ENCODE data around the gene STAU1. TPM values are rescaled to one million over a fixed set of nuclear protein-coding genes. Genes with fewer than 3 reads are reported as not detected.
"Not testable (repeated sequence)": the region's sequence is repeated elsewhere in the genome, so short reads cannot be mapped to it uniquely, and the experiment has no call there.

The STAU1 gene
- total and polyA plus RNA-seq, 3 experiments from 2014 or later = 40.5 to 77.6 (median 76.8) TPM

DNA sequence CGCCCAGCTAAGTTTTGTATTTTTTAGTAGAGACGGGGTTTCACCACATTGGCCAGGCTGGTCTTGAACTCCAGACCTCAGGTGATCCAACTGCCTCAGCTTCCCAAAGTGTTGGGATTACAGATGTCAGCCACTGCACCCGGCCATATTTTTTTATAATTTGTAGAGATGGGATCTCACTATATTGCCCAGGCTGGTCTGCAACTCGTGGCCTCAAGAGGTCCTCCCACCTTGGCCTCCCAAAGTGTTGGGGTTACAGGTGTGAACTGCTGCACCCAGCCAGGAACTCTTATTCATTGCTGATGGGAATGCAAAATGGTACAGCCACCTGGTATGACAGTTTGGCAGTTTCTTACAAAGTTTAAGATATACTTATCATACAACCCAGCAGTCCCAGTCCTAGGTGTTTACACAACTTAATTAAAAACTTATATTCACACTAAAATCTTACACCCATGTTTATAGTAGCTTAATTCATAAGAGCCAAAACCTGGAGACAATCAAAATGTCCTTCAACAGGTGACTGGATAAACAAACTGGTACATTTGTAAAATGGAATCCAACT, 11.7 kb upstream of the STAU1 start:
- H3K36me3 Mint-ChIP-seq = no peaks in the 10 kb centered on the region
- H3K9me3 ChIP-seq (ENCODE audit: low read length) = no peaks in the 10 kb centered on the region
- no peaks in the 10 kb centered on the region for H3K4me1 ChIP-seq (ENCODE audit: insufficient read depth, low read length)
- H3K4me3 ChIP-seq (ENCODE audit: low read length) = no peak overlapping the region
- no peak for DNase-seq
- H3K9me3 Mint-ChIP-seq = peaks cover 0 to 2% (median 0%) of the 10 kb centered on the region in 5 donors
- no peak overlapping the region for H3K4me3 Mint-ChIP-seq
- no peaks in the 10 kb centered on the region for H3K4me1 Mint-ChIP-seq
- ChIA-PET CTCF (interaction anchor here (1.8 kb wide), 1 partner anchor 17 kb away, joined by 6 read pairs; no protein-coding TSS in a partner anchor), POLR2A (no interaction called here)
- no peak overlapping the region for H3K27ac Mint-ChIP-seq
- no peak overlapping the region for H3K27ac ChIP-seq (ENCODE audit: low read depth, low read length)
- H3K27me3 ChIP-seq (ENCODE audit: insufficient read depth, low read length, poor library complexity, severe bottlenecking) = no peaks in the 10 kb centered on the region
- no peaks in the 10 kb centered on the region for H3K27me3 Mint-ChIP-seq
- no peaks in the 10 kb centered on the region for H3K36me3 ChIP-seq (ENCODE audit: insufficient read depth, low read length)

DNA sequence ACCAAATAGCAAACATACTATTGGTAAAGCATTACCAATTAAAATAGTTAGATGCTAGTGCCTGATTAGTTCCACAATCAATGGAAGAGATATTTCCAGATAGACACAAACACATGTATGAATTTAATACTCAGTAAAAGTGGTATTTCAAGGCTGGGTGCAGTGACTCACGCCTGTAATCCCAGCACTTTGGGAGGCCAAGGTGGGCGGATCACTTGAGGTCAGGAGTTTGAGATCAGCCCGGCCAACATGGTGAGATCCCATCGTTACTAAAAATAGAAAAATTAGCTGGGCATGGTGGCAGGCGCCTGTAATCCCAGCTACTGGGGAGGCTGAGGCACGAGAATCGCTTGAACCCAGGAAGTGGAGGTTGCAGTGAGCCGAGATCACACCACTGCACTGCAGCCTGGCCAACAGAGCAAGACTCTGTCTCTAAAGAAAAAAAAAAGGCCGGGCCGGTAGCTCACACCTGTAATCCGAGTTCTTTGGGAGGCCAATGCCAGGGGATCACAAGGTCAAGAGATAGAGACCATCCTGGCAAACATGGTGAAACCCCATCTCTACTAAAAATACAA, 4.9 kb upstream of the STAU1 start:
- H3K4me1 Mint-ChIP-seq; H3K4me1 ChIP-seq (ENCODE audit: insufficient read depth, low read length); POLR2A ChIA-PET; DNase-seq; H3K36me3 ChIP-seq (ENCODE audit: insufficient read depth, low read length); H3K9me3 ChIP-seq (ENCODE audit: low read length); H3K27ac ChIP-seq (ENCODE audit: low read depth, low read length); H3K9me3 Mint-ChIP-seq; H3K36me3 Mint-ChIP-seq; H3K27me3 ChIP-seq (ENCODE audit: insufficient read depth, low read length, poor library complexity, severe bottlenecking); H3K4me3 ChIP-seq (ENCODE audit: low read length); H3K27ac Mint-ChIP-seq; H3K4me3 Mint-ChIP-seq; H3K27me3 Mint-ChIP-seq: not testable (repeated sequence)
- CTCF ChIA-PET = interaction anchor here (8.4 kb wide), 1 partner anchor 25 kb away, joined by 46 read pairs; the partner anchor contains the start of gene DDX27

DNA sequence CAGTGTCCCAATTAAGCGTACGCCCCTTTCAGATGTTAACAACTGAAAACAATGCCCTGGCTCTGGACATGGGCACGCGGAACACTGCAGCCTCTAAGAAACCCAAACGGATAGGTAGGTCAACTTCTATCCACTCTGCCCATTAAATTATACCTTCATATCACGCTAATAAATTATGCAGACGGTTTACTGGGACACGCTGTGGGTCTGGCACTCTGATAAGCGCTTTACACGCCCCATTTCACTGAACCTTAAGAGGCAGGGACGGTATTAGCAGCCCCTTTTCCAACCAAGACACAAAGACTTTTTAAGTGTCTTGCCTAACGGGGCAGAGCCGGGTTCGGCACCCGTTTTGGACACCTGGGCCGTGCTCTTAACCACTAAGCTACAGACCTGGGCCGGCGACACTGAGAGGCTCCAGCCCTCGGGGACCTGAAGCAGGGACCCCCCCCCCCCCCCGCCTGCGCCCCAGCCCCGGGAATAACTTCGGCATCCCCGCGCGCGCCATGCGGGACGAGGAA, 744 bp downstream of the STAU1 start:
- Mint-ChIP-seq H3K27me3 (peaks cover 1 to 3% of the 10 kb centered on the region in 2 donors), H3K4me3 (peak overlapping the region; percentile 87 to 98 (median 97)), H3K36me3 (peaks cover 0 to 29% (median 10%) of the 10 kb centered on the region in 3 donors), H3K9me3 (peaks cover 0 to 2% (median 0%) of the 10 kb centered on the region in 5 donors), H3K4me1 (peaks cover 43 to 50% (median 48%) of the 10 kb centered on the region in 3 donors), H3K27ac (peak overlapping the region; percentile 47 to 97 (median 92))
- ChIA-PET CTCF (interaction anchor here (2.3 to 8.4 kb wide), 2 partner anchors 30 to 55 kb away, joined by 10 to 46 read pairs; partner anchors contain the start of gene DDX27), POLR2A (interaction anchor here (0.5 to 3.2 kb wide), 8 partner anchors 8 to 317 kb away, joined by 3 to 9 read pairs (median 6); partner anchors contain the start of genes CSE1L, DDX27 and ZNFX1)
- Histone ChIP-seq H3K9me3 (ENCODE audit: low read length) (no peaks in the 10 kb centered on the region), H3K4me3 (ENCODE audit: low read length) (peak overlapping the region; percentile 87), H3K36me3 (ENCODE audit: insufficient read depth, low read length) (no peaks in the 10 kb centered on the region), H3K4me1 (ENCODE audit: insufficient read depth, low read length) (peaks cover 31% of the 10 kb centered on the region), H3K27me3 (ENCODE audit: insufficient read depth, low read length, poor library complexity, severe bottlenecking) (no peaks in the 10 kb centered on the region), H3K27ac (ENCODE audit: low read depth, low read length) (peak overlapping the region; percentile 69)
- peak; percentile 2 to 54 (median 5) for DNase-seq

DNA sequence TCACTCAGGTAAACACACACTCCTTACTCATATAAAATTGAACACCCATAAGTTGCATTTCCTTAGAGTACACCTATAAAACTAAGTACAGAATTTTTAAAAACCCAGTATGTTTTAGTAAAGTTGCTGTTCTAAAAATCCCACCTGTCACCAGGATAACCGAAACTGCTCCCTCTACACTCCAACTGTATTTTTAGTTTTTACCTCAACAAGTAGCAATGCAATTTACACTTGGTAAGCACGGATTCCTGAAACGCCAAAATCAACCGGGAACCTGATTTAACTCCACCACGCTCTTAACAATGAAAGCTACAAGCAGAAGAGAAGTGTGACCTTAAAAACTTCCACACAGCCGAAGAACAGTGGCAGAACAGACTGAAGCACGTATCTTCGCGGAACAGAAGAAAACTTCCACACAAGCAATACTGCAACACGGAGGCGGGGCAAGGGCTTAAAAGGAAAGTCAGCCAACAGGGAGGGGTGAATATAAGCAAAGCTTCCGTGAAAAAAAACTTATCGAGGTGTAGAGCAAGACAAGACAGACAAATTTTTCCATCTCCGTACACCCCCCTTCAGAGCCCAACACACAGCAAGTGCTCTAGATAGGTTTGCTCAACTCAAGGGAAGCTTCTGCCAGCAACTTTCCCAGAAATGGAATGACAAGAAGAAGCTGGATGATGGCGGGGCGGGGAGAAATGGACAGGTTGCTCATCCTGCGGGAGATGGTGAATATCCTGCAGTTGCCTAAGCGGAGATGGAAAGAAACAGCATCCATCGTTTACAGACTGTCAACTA, 1.4 kb downstream of the STAU1 start:
- DNase-seq = peak; percentile 40 to 71 (median 55)

DNA sequence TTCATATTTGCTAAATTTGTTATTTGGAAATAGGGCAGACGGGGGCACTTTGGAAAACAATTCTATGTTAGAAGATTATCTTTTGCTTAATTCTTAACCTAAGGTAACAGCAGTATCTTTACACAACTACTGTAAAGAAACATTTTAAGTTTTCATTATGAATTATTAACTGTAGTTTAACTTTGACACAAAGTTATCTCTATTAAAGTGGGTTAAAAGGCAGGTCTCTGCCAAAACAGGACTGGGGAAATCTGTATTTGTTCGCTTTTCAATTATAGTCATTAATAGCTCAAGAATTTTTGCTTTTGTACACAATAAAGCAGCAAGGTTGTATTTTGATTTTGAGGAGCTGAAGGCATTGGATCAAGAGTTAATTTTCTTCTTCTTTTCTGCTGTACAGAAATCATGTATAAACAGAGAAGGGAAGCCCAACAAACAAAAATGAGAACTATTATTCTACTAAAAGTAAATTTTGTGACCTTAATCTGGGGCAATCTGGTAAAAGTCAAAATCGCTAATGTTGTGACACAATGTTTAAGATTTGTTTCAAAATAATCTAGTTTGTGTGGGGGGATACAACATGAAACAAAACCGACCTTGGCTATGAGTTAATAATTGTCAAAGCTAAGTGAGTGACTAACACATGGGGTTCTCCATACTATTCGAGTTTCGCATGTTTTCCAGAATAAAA, 2.9 kb downstream of the STAU1 start:
- ChIA-PET CTCF (interaction anchor here (0.9 to 8.4 kb wide), 4 partner anchors 32 to 53 kb away, joined by 3 to 46 read pairs (median 5); partner anchors contain the start of gene DDX27), POLR2A (interaction anchor here (3.2 kb wide), 1 partner anchor 139 kb away, joined by 9 read pairs; the partner anchor contains the start of gene CSE1L)
- no peak for DNase-seq
- peaks cover 61 to 71% (median 70%) of the 10 kb centered on the region in 3 donors for H3K4me1 Mint-ChIP-seq
- H3K4me1 ChIP-seq (ENCODE audit: insufficient read depth, low read length) = peaks cover 39% of the 10 kb centered on the region
- no peaks in the 10 kb centered on the region for H3K9me3 ChIP-seq (ENCODE audit: low read length)
- peak overlapping the region; percentile 18 to 98 (median 53) for H3K4me3 Mint-ChIP-seq
- peaks cover 0 to 32% (median 10%) of the 10 kb centered on the region in 3 donors for H3K36me3 Mint-ChIP-seq
- no peak overlapping the region for H3K4me3 ChIP-seq (ENCODE audit: low read length)
- peaks cover 0 to 2% (median 0%) of the 10 kb centered on the region in 5 donors for H3K9me3 Mint-ChIP-seq
- H3K27me3 Mint-ChIP-seq = peaks cover 0 to 1% of the 10 kb centered on the region in 2 donors
- H3K27ac Mint-ChIP-seq = peak overlapping the region in 6 of 8 donors; percentile 25 to 70 (median 59)
- H3K27ac ChIP-seq (ENCODE audit: low read depth, low read length) = no peak overlapping the region
- no peaks in the 10 kb centered on the region for H3K36me3 ChIP-seq (ENCODE audit: insufficient read depth, low read length)
- H3K27me3 ChIP-seq (ENCODE audit: insufficient read depth, low read length, poor library complexity, severe bottlenecking) = no peaks in the 10 kb centered on the region

More for the DNA sequence above, 1.4 kb downstream of the STAU1 start:
- H3K4me3 ChIP-seq (ENCODE audit: low read length) = peak overlapping the region; percentile 87
- peaks cover 1 to 3% of the 10 kb centered on the region in 2 donors for H3K27me3 Mint-ChIP-seq
- H3K4me3 Mint-ChIP-seq = peak overlapping the region; percentile 87 to 98 (median 97)
- H3K4me1 Mint-ChIP-seq = peaks cover 50 to 57% (median 54%) of the 10 kb centered on the region in 3 donors
- peak overlapping the region; percentile 47 to 97 (median 92) for H3K27ac Mint-ChIP-seq
- peaks cover 0 to 2% (median 0%) of the 10 kb centered on the region in 5 donors for H3K9me3 Mint-ChIP-seq
- peaks cover 0 to 29% (median 10%) of the 10 kb centered on the region in 3 donors for H3K36me3 Mint-ChIP-seq
- H3K27ac ChIP-seq (ENCODE audit: low read depth, low read length) = peak overlapping the region; percentile 69
- H3K27me3 ChIP-seq (ENCODE audit: insufficient read depth, low read length, poor library complexity, severe bottlenecking) = no peaks in the 10 kb centered on the region
- H3K4me1 ChIP-seq (ENCODE audit: insufficient read depth, low read length) = peaks cover 38% of the 10 kb centered on the region
- ChIA-PET POLR2A (interaction anchor here (0.5 to 3.2 kb wide), 6 partner anchors 7 to 318 kb away, joined by 3 to 9 read pairs (median 5); partner anchors contain the start of genes CSE1L and DDX27), CTCF (interaction anchor here (2.3 to 8.4 kb wide), 2 partner anchors 31 to 54 kb away, joined by 10 to 46 read pairs; partner anchors contain the start of gene DDX27)
- H3K9me3 ChIP-seq (ENCODE audit: low read length) = no peaks in the 10 kb centered on the region
- H3K36me3 ChIP-seq (ENCODE audit: insufficient read depth, low read length) = no peaks in the 10 kb centered on the region

DNA sequence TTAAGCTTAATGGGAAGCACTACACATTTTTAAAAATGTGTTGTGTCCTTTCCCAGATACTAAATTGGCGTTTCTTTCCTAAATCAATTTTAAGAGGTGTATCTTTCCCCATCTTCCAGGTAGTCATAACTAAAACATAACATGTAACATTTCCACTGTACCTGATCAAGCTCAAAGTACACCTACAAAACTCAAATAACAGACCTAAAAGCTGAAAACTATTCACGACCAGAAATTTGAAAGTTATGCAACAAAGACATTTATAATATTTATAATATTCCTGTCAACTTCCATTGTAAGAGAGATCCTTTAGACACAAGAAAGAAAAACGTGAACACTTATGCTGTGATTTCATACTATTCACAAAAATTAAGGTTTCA, 3.5 kb downstream of the STAU1 start:
- DNase-seq = no peak
- ChIA-PET POLR2A (interaction anchor here (3.2 kb wide), 1 partner anchor 138 kb away, joined by 9 read pairs; the partner anchor contains the start of gene CSE1L), CTCF (interaction anchor here (1.0 to 2.4 kb wide), 2 partner anchors 32 to 33 kb away, joined by 3 to 7 read pairs; no protein-coding TSS in a partner anchor)
- Histone ChIP-seq H3K36me3 (ENCODE audit: insufficient read depth, low read length) (no peaks in the 10 kb centered on the region), H3K4me1 (ENCODE audit: insufficient read depth, low read length) (peaks cover 44% of the 10 kb centered on the region), H3K9me3 (ENCODE audit: low read length) (no peaks in the 10 kb centered on the region), H3K4me3 (ENCODE audit: low read length) (no peak overlapping the region), H3K27ac (ENCODE audit: low read depth, low read length) (no peak overlapping the region), H3K27me3 (ENCODE audit: insufficient read depth, low read length, poor library complexity, severe bottlenecking) (no peaks in the 10 kb centered on the region)
- peak overlapping the region in 3 of 7 donors; percentile 26 to 98 (median 53) for H3K4me3 Mint-ChIP-seq
- peaks cover 0 to 2% (median 0%) of the 10 kb centered on the region in 5 donors for H3K9me3 Mint-ChIP-seq
- H3K27ac Mint-ChIP-seq = peak overlapping the region in 2 of 8 donors; percentile 61 to 70
- H3K27me3 Mint-ChIP-seq = no peaks in the 10 kb centered on the region
- H3K36me3 Mint-ChIP-seq = peaks cover 0 to 32% (median 10%) of the 10 kb centered on the region in 3 donors
- H3K4me1 Mint-ChIP-seq = peaks cover 63 to 75% (median 74%) of the 10 kb centered on the region in 3 donors

DNA sequence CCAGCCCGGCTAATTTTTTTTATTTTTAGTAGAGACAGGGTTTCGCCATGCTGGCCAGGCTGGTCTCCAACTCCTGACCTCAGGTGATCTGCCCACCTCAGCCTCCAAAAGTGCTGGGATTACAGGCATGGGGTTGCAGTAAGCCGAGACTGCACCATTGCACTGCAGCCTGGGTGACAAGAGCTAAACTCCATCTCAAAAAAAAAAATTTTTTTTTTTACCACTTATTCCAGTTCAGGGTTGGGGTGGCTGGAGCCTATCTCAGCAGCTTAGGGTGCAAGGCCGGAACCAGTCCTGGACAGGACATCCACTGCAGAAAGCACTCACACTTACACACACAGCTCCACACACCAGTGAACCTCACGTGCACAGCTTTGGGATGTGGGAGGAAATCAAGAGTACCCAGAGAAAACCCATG, 4.0 kb downstream of the STAU1 start:
- H3K36me3 Mint-ChIP-seq = peaks cover 0 to 33% (median 10%) of the 10 kb centered on the region in 3 donors
- POLR2A ChIA-PET; H3K27ac Mint-ChIP-seq; H3K27ac ChIP-seq (ENCODE audit: low read depth, low read length); H3K9me3 Mint-ChIP-seq; H3K27me3 ChIP-seq (ENCODE audit: insufficient read depth, low read length, poor library complexity, severe bottlenecking); H3K9me3 ChIP-seq (ENCODE audit: low read length); H3K4me3 ChIP-seq (ENCODE audit: low read length); H3K36me3 ChIP-seq (ENCODE audit: insufficient read depth, low read length); DNase-seq; H3K27me3 Mint-ChIP-seq: not testable (repeated sequence)
- H3K4me1 ChIP-seq (ENCODE audit: insufficient read depth, low read length) = peaks cover 50% of the 10 kb centered on the region
- H3K4me3 Mint-ChIP-seq = peak overlapping the region in 5 of 7 donors; percentile 24 to 98 (median 41)
- CTCF ChIA-PET = interaction anchor here (2.4 kb wide), 1 partner anchor 33 kb away, joined by 7 read pairs; no protein-coding TSS in a partner anchor
- peaks cover 67 to 81% (median 78%) of the 10 kb centered on the region in 3 donors for H3K4me1 Mint-ChIP-seq

All from CD8-positive, alpha-beta memory T cell (primary cell).